GM21515 (cell line): Measurements from ENCODE around the gene ZAR1L.

Experiments
- ATAC-seq: cut with Tn5 transposase; IDR thresholded peaks from one replicate; pipeline ENCODE4 v1.9.1; 2021; ENCODE audit not compliant: unreplicated experiment

ZAR1L gene

GRCh38 chr13:32257649-32258048, 57.5 kb downstream of the ZAR1L start:
- no peak for ATAC-seq

GRCh38 chr13:32256243-32256642, 58.9 kb downstream of the ZAR1L start:
- ATAC-seq: no peak

- no peak for ATAC-seq
These were observed 59.4 kb downstream of the ZAR1L start for GRCh38 chr13:32255724-32256109.

GRCh38 chr13:32254916-32255723, 60.0 kb downstream of the ZAR1L start:
- no peak for ATAC-seq

GRCh38 chr13:32254416-32254815, 60.7 kb downstream of the ZAR1L start:
- no peak for ATAC-seq

GRCh38 chr13:32253911-32254399, 61.2 kb downstream of the ZAR1L start:
- ATAC-seq: no peak
